ENCODE measurements around the gene CDH18. TPM values are rescaled to one million over a fixed set of nuclear protein-coding genes. Genes with fewer than 3 reads are reported as not detected.

CDH18 gene
- total RNA-seq, 1 experiment from 2014 or later, result 0.86 TPM

DNA sequence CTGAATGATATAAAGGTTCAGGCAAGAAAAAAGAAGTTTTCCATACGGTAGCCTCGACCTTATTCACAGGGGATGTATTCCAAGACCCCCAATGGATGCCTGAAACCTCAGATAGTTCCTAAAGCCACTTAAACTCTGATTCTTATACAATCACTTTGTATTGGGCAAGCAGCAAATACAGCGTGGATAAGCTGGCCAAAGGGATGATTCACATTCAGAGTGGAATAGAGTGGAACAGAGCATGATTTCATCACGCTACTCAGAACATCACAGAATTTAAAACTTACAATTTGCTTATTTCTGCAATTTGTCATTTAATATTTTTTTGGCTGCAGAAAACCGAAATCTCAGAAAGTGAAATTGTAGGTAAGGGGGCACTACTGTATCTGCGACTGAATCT is 40.5 kb upstream of the CDH18 start:
- Mint-ChIP-seq H3K36me3 (ENCODE audit: insufficient read depth, unreplicated experiment) (no peaks in the 10 kb centered on the region), H3K4me1 (ENCODE audit: low read depth, unreplicated experiment) (no peaks in the 10 kb centered on the region), H3K27me3 (ENCODE audit: insufficient read depth, unreplicated experiment) (no peaks in the 10 kb centered on the region), H3K9me3 (ENCODE audit: unreplicated experiment) (no peaks in the 10 kb centered on the region), H3K27ac (ENCODE audit: unreplicated experiment) (no peak overlapping the region), H3K4me3 (ENCODE audit: unreplicated experiment) (no peak overlapping the region)
- no peak for DNase-seq
- H3K4me1 ChIP-seq, result no peaks in the 10 kb centered on the region
- intact Hi-C loops (cut with micrococcal nuclease; ENCODE audit: unreplicated experiment), result no loop called here
- TF ChIP-seq, protein P1, sequence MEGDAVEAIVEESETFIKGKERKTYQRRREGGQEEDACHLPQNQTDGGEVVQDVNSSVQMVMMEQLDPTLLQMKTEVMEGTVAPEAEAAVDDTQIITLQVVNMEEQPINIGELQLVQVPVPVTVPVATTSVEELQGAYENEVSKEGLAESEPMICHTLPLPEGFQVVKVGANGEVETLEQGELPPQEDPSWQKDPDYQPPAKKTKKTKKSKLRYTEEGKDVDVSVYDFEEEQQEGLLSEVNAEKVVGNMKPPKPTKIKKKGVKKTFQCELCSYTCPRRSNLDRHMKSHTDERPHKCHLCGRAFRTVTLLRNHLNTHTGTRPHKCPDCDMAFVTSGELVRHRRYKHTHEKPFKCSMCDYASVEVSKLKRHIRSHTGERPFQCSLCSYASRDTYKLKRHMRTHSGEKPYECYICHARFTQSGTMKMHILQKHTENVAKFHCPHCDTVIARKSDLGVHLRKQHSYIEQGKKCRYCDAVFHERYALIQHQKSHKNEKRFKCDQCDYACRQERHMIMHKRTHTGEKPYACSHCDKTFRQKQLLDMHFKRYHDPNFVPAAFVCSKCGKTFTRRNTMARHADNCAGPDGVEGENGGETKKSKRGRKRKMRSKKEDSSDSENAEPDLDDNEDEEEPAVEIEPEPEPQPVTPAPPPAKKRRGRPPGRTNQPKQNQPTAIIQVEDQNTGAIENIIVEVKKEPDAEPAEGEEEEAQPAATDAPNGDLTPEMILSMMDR (IDR thresholded peaks at IDR 0.05; ENCODE audit: insufficient read depth in 1 of 2, low read depth in 1 of 2, low read length in 1 of 2, severe bottlenecking in 1 of 2, unreplicated experiment in 1 of 2), result no peak
- ChIA-PET POLR2A (no interaction called here), CTCF (no interaction called here)
- no peaks in the 10 kb centered on the region for H3K36me3 ChIP-seq (ENCODE audit: control insufficient read depth, insufficient read depth, low read length)
- no peaks in the 10 kb centered on the region for H3K9me3 ChIP-seq
- no peaks in the 10 kb centered on the region for H3K27me3 ChIP-seq (replicated peaks; ENCODE audit: control insufficient read depth, insufficient read depth, low read length)
- no peak overlapping the region for H3K4me3 ChIP-seq (ENCODE audit: low read depth, low read length)
- BruUV-seq (replicated peaks), result no TSS peak

DNA sequence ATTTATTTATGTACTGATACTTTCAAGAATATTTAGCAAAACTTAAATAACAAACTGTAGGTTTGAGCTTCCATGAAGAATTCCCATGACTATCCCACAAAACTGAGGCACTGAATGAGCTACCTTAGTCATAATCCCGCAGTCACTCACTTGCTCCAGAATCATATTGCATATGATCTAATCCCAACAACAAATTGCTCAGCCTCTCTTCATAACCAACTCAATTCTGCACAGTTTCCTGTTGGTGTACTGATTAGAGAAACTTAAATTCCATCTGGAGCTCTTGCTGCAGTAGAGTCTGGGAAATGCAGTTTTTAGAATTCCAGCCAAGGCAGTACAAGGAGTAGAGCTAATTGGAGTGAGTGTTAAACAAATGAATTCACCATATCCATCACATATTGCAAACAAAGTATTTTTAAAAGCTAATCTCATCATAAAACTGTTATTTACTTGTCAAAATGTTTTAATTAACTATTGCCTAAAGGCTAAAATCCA is 35.7 kb upstream of the CDH18 start:
- POLR2A ChIA-PET, result no interaction called here
- Mint-ChIP-seq H3K4me1 (ENCODE audit: low read depth, unreplicated experiment) (no peaks in the 10 kb centered on the region), H3K4me3 (ENCODE audit: unreplicated experiment) (no peak overlapping the region), H3K36me3 (ENCODE audit: insufficient read depth, unreplicated experiment) (no peaks in the 10 kb centered on the region), H3K27ac (ENCODE audit: unreplicated experiment) (no peak overlapping the region), H3K27me3 (ENCODE audit: insufficient read depth, unreplicated experiment) (no peaks in the 10 kb centered on the region), H3K9me3 (ENCODE audit: unreplicated experiment) (peaks cover 25% of the 10 kb centered on the region)
- DNase-seq, result no peak
- H3K4me1 ChIP-seq, result no peaks in the 10 kb centered on the region
- H3K27me3 ChIP-seq (replicated peaks; ENCODE audit: control insufficient read depth, insufficient read depth, low read length), result no peaks in the 10 kb centered on the region
- TF ChIP-seq, protein P1 (IDR thresholded peaks at IDR 0.05; ENCODE audit: insufficient read depth in 1 of 2, low read depth in 1 of 2, low read length in 1 of 2, severe bottlenecking in 1 of 2, unreplicated experiment in 1 of 2), result no peak
- CTCF ChIA-PET, result no interaction called here
- intact Hi-C loops (cut with micrococcal nuclease; ENCODE audit: unreplicated experiment), result no loop called here
- H3K36me3 ChIP-seq (ENCODE audit: control insufficient read depth, insufficient read depth, low read length), result no peaks in the 10 kb centered on the region
- BruUV-seq (replicated peaks), result no TSS peak
- H3K9me3 ChIP-seq, result no peaks in the 10 kb centered on the region
- H3K4me3 ChIP-seq (ENCODE audit: low read depth, low read length), result no peak overlapping the region

GRCh38 chr5:20020247-20020646 is 32.2 kb upstream of the CDH18 start:
- Histone ChIP-seq H3K27me3 (replicated peaks; ENCODE audit: control insufficient read depth, insufficient read depth, low read length) (no peaks in the 10 kb centered on the region), H3K36me3 (ENCODE audit: control insufficient read depth, insufficient read depth, low read length) (no peaks in the 10 kb centered on the region), H3K9me3 (no peaks in the 10 kb centered on the region), H3K4me1 (no peaks in the 10 kb centered on the region), H3K4me3 (ENCODE audit: low read depth, low read length) (no peak overlapping the region)
- Mint-ChIP-seq H3K27me3 (ENCODE audit: insufficient read depth, unreplicated experiment) (no peaks in the 10 kb centered on the region), H3K4me3 (ENCODE audit: unreplicated experiment) (no peak overlapping the region), H3K9me3 (ENCODE audit: unreplicated experiment) (peaks cover 36% of the 10 kb centered on the region), H3K4me1 (ENCODE audit: low read depth, unreplicated experiment) (no peaks in the 10 kb centered on the region), H3K36me3 (ENCODE audit: insufficient read depth, unreplicated experiment) (no peaks in the 10 kb centered on the region), H3K27ac (ENCODE audit: unreplicated experiment) (no peak overlapping the region)
- intact Hi-C loops (cut with micrococcal nuclease; ENCODE audit: unreplicated experiment), result no loop called here
- ChIA-PET POLR2A (no interaction called here), CTCF (no interaction called here)
- no peak for DNase-seq
- TF ChIP-seq, protein P1 (IDR thresholded peaks at IDR 0.05; ENCODE audit: insufficient read depth in 1 of 2, low read depth in 1 of 2, low read length in 1 of 2, severe bottlenecking in 1 of 2, unreplicated experiment in 1 of 2), result no peak
- BruUV-seq (replicated peaks), result no TSS peak
